ENCODE data around the gene ALDH16A1.

GRCh38 chr19:49490287-49491029, 37.4 kb downstream of the ALDH16A1 start:
- TF ChIP-seq, protein P1, sequence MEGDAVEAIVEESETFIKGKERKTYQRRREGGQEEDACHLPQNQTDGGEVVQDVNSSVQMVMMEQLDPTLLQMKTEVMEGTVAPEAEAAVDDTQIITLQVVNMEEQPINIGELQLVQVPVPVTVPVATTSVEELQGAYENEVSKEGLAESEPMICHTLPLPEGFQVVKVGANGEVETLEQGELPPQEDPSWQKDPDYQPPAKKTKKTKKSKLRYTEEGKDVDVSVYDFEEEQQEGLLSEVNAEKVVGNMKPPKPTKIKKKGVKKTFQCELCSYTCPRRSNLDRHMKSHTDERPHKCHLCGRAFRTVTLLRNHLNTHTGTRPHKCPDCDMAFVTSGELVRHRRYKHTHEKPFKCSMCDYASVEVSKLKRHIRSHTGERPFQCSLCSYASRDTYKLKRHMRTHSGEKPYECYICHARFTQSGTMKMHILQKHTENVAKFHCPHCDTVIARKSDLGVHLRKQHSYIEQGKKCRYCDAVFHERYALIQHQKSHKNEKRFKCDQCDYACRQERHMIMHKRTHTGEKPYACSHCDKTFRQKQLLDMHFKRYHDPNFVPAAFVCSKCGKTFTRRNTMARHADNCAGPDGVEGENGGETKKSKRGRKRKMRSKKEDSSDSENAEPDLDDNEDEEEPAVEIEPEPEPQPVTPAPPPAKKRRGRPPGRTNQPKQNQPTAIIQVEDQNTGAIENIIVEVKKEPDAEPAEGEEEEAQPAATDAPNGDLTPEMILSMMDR (conservative IDR thresholded peaks at IDR 0.05; ENCODE audit: low read depth, low read length), result no peak
- TF ChIP-seq, protein P2, sequence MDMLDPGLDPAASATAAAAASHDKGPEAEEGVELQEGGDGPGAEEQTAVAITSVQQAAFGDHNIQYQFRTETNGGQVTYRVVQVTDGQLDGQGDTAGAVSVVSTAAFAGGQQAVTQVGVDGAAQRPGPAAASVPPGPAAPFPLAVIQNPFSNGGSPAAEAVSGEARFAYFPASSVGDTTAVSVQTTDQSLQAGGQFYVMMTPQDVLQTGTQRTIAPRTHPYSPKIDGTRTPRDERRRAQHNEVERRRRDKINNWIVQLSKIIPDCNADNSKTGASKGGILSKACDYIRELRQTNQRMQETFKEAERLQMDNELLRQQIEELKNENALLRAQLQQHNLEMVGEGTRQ (IDR thresholded peaks at IDR 0.05; ENCODE audit: low read depth, low read length), result no peak
- TF ChIP-seq MAZ (IDR thresholded peaks at IDR 0.05; ENCODE audit: borderline replicate concordance, low read depth, low read length) (no peak), MXI1 (IDR thresholded peaks at IDR 0.05; ENCODE audit: borderline replicate concordance, low read depth, low read length) (no peak), ELK1 (IDR thresholded peaks at IDR 0.05; ENCODE audit: borderline replicate concordance, low read depth, low read length) (no peak), BHLHE40 (IDR thresholded peaks at IDR 0.05; ENCODE audit: low read depth, low read length) (no peak)

Measured in IMR-90 (cell line).